IMR-90 (cell line): ENCODE measurements around the gene SEMA6A. TPM values are rescaled to one million over a fixed set of nuclear protein-coding genes. Genes with fewer than 3 reads are reported as not detected.

ENCODE experiments used
- ATAC-seq: fragments of 200-7000 bp; cut with Tn5 transposase; 2 replicates; pipeline ENCODE4 v1.9.1; 2020; ENCODE audit warnings: low read depth, mild to moderate bottlenecking, moderate library complexity
- BruUV-seq: library from RNA; stranded (reverse); fragments of 400-500 nt; replicated peaks from 2 replicates; lab custom pipeline; 2021; lab: Mats Ljungman, UMichigan
- CTCF ChIA-PET: fragments of 300-600 bp; formaldehyde crosslinking; extraction: SDS; loops from one replicate; lab custom pipeline; 2021; ENCODE audit warnings: antibody characterized with exemption; lab: Yijun Ruan, JAX
- POLR2A ChIA-PET: fragments of 300-600 bp; sonication (Branson Sonifier 250); formaldehyde crosslinking; loops from one replicate; lab custom pipeline; 2022; ENCODE audit warnings: antibody characterized with exemption; ENCODE audit not compliant: unreplicated experiment; lab: Charles Lee
- DNase-seq: peaks from one replicate; pipeline ENCODE4 v3.0.0; 2013
- H2AFZ ChIP-seq: replicated peaks from 2 replicates; pipeline ENCODE3; 2013; ENCODE audit warnings: low read length, mild to moderate bottlenecking; ENCODE audit not compliant: poor library complexity
- H2AK5ac ChIP-seq: 2 replicates; pipeline ENCODE4 v1.6.1; 2013; ENCODE audit warnings: low read depth, low read length, inconsistent platforms
- H2AK9ac ChIP-seq: replicated peaks from 2 replicates; pipeline ENCODE3; 2013; ENCODE audit warnings: mild to moderate bottlenecking, low read depth, low read length, moderate library complexity; ENCODE audit not compliant: poor library complexity
- H2BK120ac ChIP-seq: 2 replicates; pipeline ENCODE4 v1.6.1; 2013; ENCODE audit warnings: low read depth, low read length, inconsistent platforms
- H2BK15ac ChIP-seq: 3 replicates; pipeline ENCODE4 v1.6.1; 2013; ENCODE audit warnings: low read depth, low read length, inconsistent platforms
- H2BK20ac ChIP-seq: 2 replicates; pipeline ENCODE4 v1.6.1; 2013; ENCODE audit warnings: low read depth, mild to moderate bottlenecking, inconsistent platforms, low read length, moderate library complexity
- H2BK5ac ChIP-seq: 2 replicates; pipeline ENCODE4 v1.6.1; 2013; ENCODE audit warnings: mild to moderate bottlenecking, low read depth, low read length, inconsistent platforms; ENCODE audit not compliant: poor library complexity, severe bottlenecking
- H3K14ac ChIP-seq: replicated peaks from 2 replicates; pipeline ENCODE4 v1.6.1; 2013; ENCODE audit warnings: low read depth, low read length, inconsistent platforms
- H3K18ac ChIP-seq: 2 replicates; pipeline ENCODE4 v1.6.1; 2013; ENCODE audit warnings: low read depth, low read length, control low read depth
- H3K23ac ChIP-seq: 2 replicates; pipeline ENCODE4 v1.6.1; 2013; ENCODE audit warnings: low read depth, low read length, inconsistent platforms
- H3K27ac ChIP-seq: 2 replicates; pipeline ENCODE4 v1.5.1; 2013; ENCODE audit warnings: mild to moderate bottlenecking, control low read depth, low read length; ENCODE audit not compliant: insufficient read depth
- H3K27me3 ChIP-seq: 2 replicates; pipeline ENCODE4 v1.6.1; 2013; ENCODE audit warnings: low read length; ENCODE audit not compliant: control insufficient read depth, insufficient read depth
- H3K36me3 ChIP-seq: 2 replicates; pipeline ENCODE4 v1.6.1; 2013; ENCODE audit warnings: low read length, mixed read lengths; ENCODE audit not compliant: control insufficient read depth, insufficient read depth
- H3K4ac ChIP-seq: 2 replicates; pipeline ENCODE4 v1.6.1; 2013; ENCODE audit warnings: low read depth, low read length, inconsistent platforms
- H3K4me1 ChIP-seq: 2 replicates; pipeline ENCODE4 v1.6.1; 2013; ENCODE audit warnings: low read length, mixed read lengths; ENCODE audit not compliant: control insufficient read depth, insufficient read depth
- H3K4me2 ChIP-seq: 2 replicates; pipeline ENCODE4 v1.6.1; 2013; ENCODE audit warnings: low read depth, mild to moderate bottlenecking, control low read depth, low read length, moderate library complexity
- H3K4me3 ChIP-seq: 2 replicates; pipeline ENCODE4 v1.5.1; 2013; ENCODE audit warnings: low read depth, mild to moderate bottlenecking, control low read depth, low read length, moderate library complexity; ENCODE audit not compliant: insufficient read depth
- H3K56ac ChIP-seq: 2 replicates; pipeline ENCODE4 v1.6.1; 2013; ENCODE audit warnings: low read length, inconsistent platforms; ENCODE audit not compliant: insufficient read depth; ENCODE audit errors: extremely low read depth
- H3K79me1 ChIP-seq, 2 experiments: 2 replicates each; pipeline ENCODE4 v1.6.1; 2013; ENCODE audit warnings: low read length in 2 of 2, inconsistent platforms in 1 of 2, low read depth in 1 of 2
- H3K9ac ChIP-seq: 2 replicates; pipeline ENCODE4 v1.6.1; 2013; ENCODE audit warnings: low read depth, low read length, control low read depth
- H3K9me1 ChIP-seq: 2 replicates; pipeline ENCODE4 v1.6.1; 2013; ENCODE audit warnings: low read length, inconsistent platforms; ENCODE audit not compliant: insufficient read depth
- H3K9me3 ChIP-seq: 2 replicates; pipeline ENCODE4 v1.6.1; 2013; ENCODE audit warnings: low read length; ENCODE audit not compliant: control insufficient read depth, insufficient read depth
- H4K20me1 ChIP-seq: 2 replicates; pipeline ENCODE4 v1.6.1; 2013; ENCODE audit warnings: low read length, inconsistent platforms; ENCODE audit not compliant: insufficient read depth
- H4K5ac ChIP-seq: 2 replicates; pipeline ENCODE4 v1.6.1; 2013; ENCODE audit warnings: mild to moderate bottlenecking, low read depth, low read length, control low read depth
- H4K8ac ChIP-seq, 2 experiments: 2 replicates each; pipeline ENCODE4 v1.6.1; 2013; ENCODE audit warnings: low read depth in 2 of 2, low read length in 2 of 2, control low read depth in 1 of 2, inconsistent platforms in 1 of 2
- H4K91ac ChIP-seq: 2 replicates; pipeline ENCODE4 v1.6.1; 2013; ENCODE audit warnings: low read depth, low read length, inconsistent platforms; ENCODE audit not compliant: insufficient read depth
- BHLHE40 ChIP-seq: fragments of 150-350 bp; IDR thresholded peaks from 2 replicates; pipeline ENCODE4 v1.6.1; 2016; ENCODE audit warnings: mild to moderate bottlenecking, low read depth, low read length
- CEBPB ChIP-seq: IDR thresholded peaks from 2 replicates; pipeline ENCODE4 v1.6.1; 2012; ENCODE audit warnings: low read depth, low read length, improper control_type of control experiment
- CHD1 ChIP-seq: IDR thresholded peaks from 2 replicates; pipeline ENCODE4 v1.6.1; 2012; ENCODE audit warnings: low read depth, low read length, improper control_type of control experiment
- FOS ChIP-seq: fragments of 150-350 bp; IDR thresholded peaks from 2 replicates; pipeline ENCODE4 v1.6.1; 2016; ENCODE audit warnings: low read depth, low read length
- MAFK ChIP-seq: IDR thresholded peaks from 2 replicates; pipeline ENCODE4 v1.6.1; 2012; ENCODE audit warnings: low read depth, low read length, improper control_type of control experiment
- MAZ ChIP-seq: IDR thresholded peaks from 2 replicates; pipeline ENCODE4 v1.6.1; 2012; ENCODE audit warnings: low read depth, mild to moderate bottlenecking, low read length, improper control_type of control experiment, moderate library complexity, borderline replicate concordance
- MXI1 ChIP-seq: IDR thresholded peaks from 2 replicates; pipeline ENCODE4 v1.6.1; 2012; ENCODE audit warnings: low read depth, mild to moderate bottlenecking, low read length, moderate library complexity, borderline replicate concordance
- NFE2L2 ChIP-seq: fragments of 150-350 bp; IDR thresholded peaks from 2 replicates; pipeline ENCODE4 v1.6.1; 2016; ENCODE audit warnings: low read depth, mild to moderate bottlenecking, low read length
- POLR2A ChIP-seq: IDR thresholded peaks from 2 replicates; pipeline ENCODE4 v1.6.1; 2012; ENCODE audit warnings: mild to moderate bottlenecking, low read depth, low read length
- RAD21 ChIP-seq: IDR thresholded peaks from 2 replicates; pipeline ENCODE4 v1.6.1; 2012; ENCODE audit warnings: low read length, improper control_type of control experiment
- RCOR1 ChIP-seq: IDR thresholded peaks from 2 replicates; pipeline ENCODE4 v1.6.1; 2012; ENCODE audit warnings: mild to moderate bottlenecking, low read length, improper control_type of control experiment; ENCODE audit not compliant: insufficient replicate concordance
- RFX5 ChIP-seq: IDR thresholded peaks from 2 replicates; pipeline ENCODE4 v1.8.0; 2012; ENCODE audit warnings: low read depth, mild to moderate bottlenecking, low read length, moderate library complexity
- SMC3 ChIP-seq: fragments of 150-350 bp; IDR thresholded peaks from 2 replicates; pipeline ENCODE4 v1.6.1; 2016; ENCODE audit warnings: low read depth, mild to moderate bottlenecking, antibody characterized with exemption, low read length, moderate library complexity
- WGBS, 2 experiments: methylation state at CpG; one replicate each; pipeline versions ENCODE4 v1.1.5 to v1.1.7; 2013; ENCODE audit warnings: missing lambda C conversion rate in 2 of 2; ENCODE audit not compliant: insufficient read length in 1 of 2; ENCODE audit errors: extremely low coverage in 2 of 2; 5-methylcytosine and 5-hydroxymethylcytosine counted together
- dilution Hi-C: fragments of 300-500 bp; cut with HindIII; formaldehyde crosslinking; loops from one replicate; pipeline ENCODE4 v1.14.3; 2018; ENCODE audit warnings: low sequenced_read_pairs; ENCODE audit not compliant: unreplicated experiment
- in situ Hi-C: fragments of 300-500 bp; cut with MboI; formaldehyde crosslinking; loops from 3 replicates; pipeline ENCODE4 v1.14.3; 2019; ENCODE audit warnings: low sequenced_read_pairs, inconsistent platforms, mixed read lengths
- intact Hi-C: fragments of 100-400 bp; cut with micrococcal nuclease; formaldehyde crosslinking; loops from 2 replicates; pipeline ENCODE4 v1.10.0; 2022
- polyA plus RNA-seq, 3 experiments: library from polyadenylated mRNA; depleted of rRNA; stranded (reverse); fragments of >200 nt; gene quantifications; 2 replicates each; pipeline ENCODE4 v1.2.3, GENCODE V29; 2012; ENCODE audit warnings: low replicate concordance in 1 of 3
- total RNA-seq: library from RNA; depleted of rRNA; stranded (reverse); fragments of >200 nt; gene quantifications from 2 replicates; pipeline ENCODE4 v1.2.3, GENCODE V29; 2012
- TF ChIP-seq, protein P1 (sequence below): conservative IDR thresholded peaks from 2 replicates; pipeline ENCODE4 v1.5.1; 2012; ENCODE audit warnings: mild to moderate bottlenecking, low read depth, low read length, improper control_type of control experiment
- TF ChIP-seq, protein P2 (sequence below): fragments of 150-350 bp; IDR thresholded peaks from 2 replicates; pipeline ENCODE4 v1.6.1; 2017; ENCODE audit warnings: mild to moderate bottlenecking, antibody characterized with exemption, low read length, low read depth
- TF ChIP-seq, protein P3 (sequence below): fragments of 150-350 bp; IDR thresholded peaks from 2 replicates; pipeline ENCODE4 v1.6.1; 2016; ENCODE audit warnings: low read depth, mild to moderate bottlenecking, low read length, moderate library complexity, borderline replicate concordance

Gene SEMA6A
- total and polyA plus RNA-seq, 2 of the 4 experiments (the other 2 are of a cell fraction) = 0.27 to 0.36 TPM

DNA sequence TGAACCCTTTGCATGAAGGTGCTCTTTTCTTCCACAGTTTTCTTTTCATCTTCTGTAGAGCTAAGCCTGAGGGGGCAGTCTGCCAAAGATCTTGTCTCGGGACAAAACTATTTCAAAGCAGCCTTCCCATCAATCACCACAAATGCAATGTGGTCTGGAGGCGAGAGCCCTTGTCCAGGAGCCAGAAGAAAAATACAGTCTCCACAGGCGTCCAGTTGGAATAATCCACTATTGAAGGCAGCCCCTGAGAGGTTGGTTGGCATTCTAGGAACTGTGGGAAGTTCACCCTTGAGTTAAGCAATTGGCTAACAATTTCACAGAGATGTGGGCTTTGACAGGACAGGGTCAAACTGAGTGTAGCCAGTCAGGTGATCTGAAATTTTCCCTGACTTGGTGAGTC lies 72.0 kb downstream of the SEMA6A start:
- Histone ChIP-seq H2BK15ac (no peak overlapping the region), H2AFZ (no peak overlapping the region), H3K9me1 (no peaks in the 10 kb centered on the region), H3K4me1 (no peaks in the 10 kb centered on the region; the same call in 1 of the 2 replicates), H3K23ac (no peak overlapping the region), H3K9ac (no peak overlapping the region), H3K9me3 (no peaks in the 10 kb centered on the region), H4K8ac (no peak overlapping the region), H3K14ac (no peak overlapping the region), H2BK20ac (no peak overlapping the region), H2BK5ac (no peak overlapping the region), H3K4me2 (no peak overlapping the region), H4K20me1 (no peaks in the 10 kb centered on the region), H3K56ac (no peak overlapping the region), H3K27me3 (no peaks in the 10 kb centered on the region), H3K4ac (no peak overlapping the region), H3K79me1 (no peaks in the 10 kb centered on the region), H2AK5ac (no peak overlapping the region), H3K18ac (no peak overlapping the region), H3K27ac (no peak overlapping the region), H2BK120ac (no peak overlapping the region), H3K36me3 (no peaks in the 10 kb centered on the region), H4K91ac (no peak overlapping the region), H2AK9ac (no peak overlapping the region), H3K4me3 (no peak overlapping the region), H4K5ac (no peak overlapping the region)
- WGBS, 2 experiments = 20% methylated on average over 1 of the region's 3 CpGs; no CpG with 5 or more reads in 1 of the 2 experiments
- dilution Hi-C loops (no loop called here), in situ Hi-C loops (no loop called here), intact Hi-C loops (no loop called here)
- peak; percentile 17 for DNase-seq
- ChIA-PET POLR2A (no interaction called here), CTCF (interaction anchor here (0.6 kb wide), 1 partner anchor 631 kb away, joined by 3 read pairs; no protein-coding TSS in a partner anchor)
- TF ChIP-seq RCOR1 (no peak), SMC3 (no peak), RAD21 (no peak), CEBPB (no peak), MAZ (no peak), FOS (no peak), RFX5 (no peak), MXI1 (no peak), MAFK (no peak), POLR2A (no peak), BHLHE40 (no peak), CHD1 (no peak), NFE2L2 (no peak)
- TF ChIP-seq, protein P1, sequence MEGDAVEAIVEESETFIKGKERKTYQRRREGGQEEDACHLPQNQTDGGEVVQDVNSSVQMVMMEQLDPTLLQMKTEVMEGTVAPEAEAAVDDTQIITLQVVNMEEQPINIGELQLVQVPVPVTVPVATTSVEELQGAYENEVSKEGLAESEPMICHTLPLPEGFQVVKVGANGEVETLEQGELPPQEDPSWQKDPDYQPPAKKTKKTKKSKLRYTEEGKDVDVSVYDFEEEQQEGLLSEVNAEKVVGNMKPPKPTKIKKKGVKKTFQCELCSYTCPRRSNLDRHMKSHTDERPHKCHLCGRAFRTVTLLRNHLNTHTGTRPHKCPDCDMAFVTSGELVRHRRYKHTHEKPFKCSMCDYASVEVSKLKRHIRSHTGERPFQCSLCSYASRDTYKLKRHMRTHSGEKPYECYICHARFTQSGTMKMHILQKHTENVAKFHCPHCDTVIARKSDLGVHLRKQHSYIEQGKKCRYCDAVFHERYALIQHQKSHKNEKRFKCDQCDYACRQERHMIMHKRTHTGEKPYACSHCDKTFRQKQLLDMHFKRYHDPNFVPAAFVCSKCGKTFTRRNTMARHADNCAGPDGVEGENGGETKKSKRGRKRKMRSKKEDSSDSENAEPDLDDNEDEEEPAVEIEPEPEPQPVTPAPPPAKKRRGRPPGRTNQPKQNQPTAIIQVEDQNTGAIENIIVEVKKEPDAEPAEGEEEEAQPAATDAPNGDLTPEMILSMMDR = no peak
- TF ChIP-seq, protein P2, sequence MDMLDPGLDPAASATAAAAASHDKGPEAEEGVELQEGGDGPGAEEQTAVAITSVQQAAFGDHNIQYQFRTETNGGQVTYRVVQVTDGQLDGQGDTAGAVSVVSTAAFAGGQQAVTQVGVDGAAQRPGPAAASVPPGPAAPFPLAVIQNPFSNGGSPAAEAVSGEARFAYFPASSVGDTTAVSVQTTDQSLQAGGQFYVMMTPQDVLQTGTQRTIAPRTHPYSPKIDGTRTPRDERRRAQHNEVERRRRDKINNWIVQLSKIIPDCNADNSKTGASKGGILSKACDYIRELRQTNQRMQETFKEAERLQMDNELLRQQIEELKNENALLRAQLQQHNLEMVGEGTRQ = no peak
- TF ChIP-seq, protein P3, sequence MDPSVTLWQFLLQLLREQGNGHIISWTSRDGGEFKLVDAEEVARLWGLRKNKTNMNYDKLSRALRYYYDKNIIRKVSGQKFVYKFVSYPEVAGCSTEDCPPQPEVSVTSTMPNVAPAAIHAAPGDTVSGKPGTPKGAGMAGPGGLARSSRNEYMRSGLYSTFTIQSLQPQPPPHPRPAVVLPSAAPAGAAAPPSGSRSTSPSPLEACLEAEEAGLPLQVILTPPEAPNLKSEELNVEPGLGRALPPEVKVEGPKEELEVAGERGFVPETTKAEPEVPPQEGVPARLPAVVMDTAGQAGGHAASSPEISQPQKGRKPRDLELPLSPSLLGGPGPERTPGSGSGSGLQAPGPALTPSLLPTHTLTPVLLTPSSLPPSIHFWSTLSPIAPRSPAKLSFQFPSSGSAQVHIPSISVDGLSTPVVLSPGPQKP = no peak
- ATAC-seq = no peak; the same call in 1 of the 2 replicates
- BruUV-seq = no TSS peak
